Activated T-helper 9 cell treated with anti-CD3 and anti-CD28 coated beads, Interleukin-2, amount 50 U/mL, for 16 hours (primary cell): ENCODE results near the gene NPHS1.
"Not testable (repeated sequence)": the region's sequence is repeated elsewhere in the genome, so short reads cannot be mapped to it uniquely, and the experiment has no call there.

ENCODE experiments used
- DNase-seq: peaks from one replicate; pipeline ENCODE4 v3.0.0-alpha.2; 2020; ENCODE audit warnings: low read depth

Gene NPHS1

DNA sequence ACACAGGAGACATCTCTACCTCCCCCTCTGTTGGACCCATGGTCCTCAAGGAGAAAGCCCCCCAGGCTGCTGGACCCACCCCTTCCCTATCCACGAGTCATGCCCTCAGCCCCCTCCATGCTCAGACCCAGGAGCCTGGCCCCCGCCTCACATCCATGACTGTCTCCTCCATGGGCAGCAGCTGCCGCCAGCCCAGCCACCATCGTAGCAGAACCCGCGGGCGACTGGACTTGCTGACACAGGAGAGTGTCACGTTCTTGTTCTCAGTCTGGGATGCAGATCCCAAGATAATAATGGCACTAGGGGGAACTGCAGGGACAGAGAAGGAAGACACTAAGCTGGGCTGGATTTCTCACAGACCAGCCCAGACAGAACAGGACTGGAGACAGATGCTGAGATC, 3.8 kb downstream of the NPHS1 start:
- no peak for DNase-seq

DNA sequence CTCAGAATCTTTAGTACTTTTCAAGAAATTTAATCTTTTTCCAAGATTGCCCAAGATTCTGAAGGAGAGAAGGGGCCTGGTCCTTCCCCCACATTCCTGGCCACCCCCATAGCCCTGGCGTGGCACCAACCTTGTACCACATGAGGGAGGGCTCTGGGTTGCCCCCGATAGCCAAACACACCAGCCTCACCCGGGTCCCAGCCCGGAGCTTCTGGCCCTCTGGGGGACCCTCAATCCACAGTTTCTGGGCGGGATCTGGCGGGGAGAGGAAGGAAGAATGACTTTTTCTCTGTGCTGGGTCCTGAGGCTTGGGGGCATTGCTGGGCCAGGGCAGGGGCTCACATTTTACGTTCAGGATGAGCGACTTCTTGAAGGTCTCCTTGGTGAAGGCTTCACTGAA, 4.4 kb downstream of the NPHS1 start:
- DNase-seq, result no peak

DNA sequence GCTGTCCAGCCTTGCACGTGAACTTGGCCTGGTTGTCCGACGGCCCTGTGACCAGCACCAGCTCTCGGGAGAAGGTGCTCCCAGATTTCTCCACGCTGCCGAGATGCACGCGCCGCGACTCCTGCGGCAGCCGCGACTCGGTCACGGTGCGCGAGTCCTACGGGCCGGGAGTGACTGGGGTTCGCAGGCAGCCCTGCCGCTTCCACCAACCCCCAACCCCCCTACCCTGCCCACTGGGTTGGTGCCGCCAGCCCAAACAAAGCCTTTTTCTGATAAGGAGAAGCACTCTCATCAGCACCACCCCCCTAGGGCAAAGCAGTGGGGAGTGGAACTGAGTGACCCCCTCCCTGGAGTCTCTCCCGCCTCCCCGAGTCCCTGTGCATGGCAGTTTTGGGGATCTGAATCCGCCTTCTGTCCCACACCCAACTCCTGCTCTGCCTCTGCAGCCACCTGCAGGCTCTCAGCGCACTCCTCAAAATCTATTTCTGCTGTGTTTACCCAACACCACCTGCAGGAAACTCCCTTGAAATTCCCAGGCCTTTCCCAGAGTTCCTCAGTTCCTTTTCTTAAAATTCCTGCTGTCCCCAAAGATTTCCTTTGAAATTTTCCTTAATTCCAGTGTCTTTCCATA, 6.2 kb downstream of the NPHS1 start:
- DNase-seq, result no peak

DNA sequence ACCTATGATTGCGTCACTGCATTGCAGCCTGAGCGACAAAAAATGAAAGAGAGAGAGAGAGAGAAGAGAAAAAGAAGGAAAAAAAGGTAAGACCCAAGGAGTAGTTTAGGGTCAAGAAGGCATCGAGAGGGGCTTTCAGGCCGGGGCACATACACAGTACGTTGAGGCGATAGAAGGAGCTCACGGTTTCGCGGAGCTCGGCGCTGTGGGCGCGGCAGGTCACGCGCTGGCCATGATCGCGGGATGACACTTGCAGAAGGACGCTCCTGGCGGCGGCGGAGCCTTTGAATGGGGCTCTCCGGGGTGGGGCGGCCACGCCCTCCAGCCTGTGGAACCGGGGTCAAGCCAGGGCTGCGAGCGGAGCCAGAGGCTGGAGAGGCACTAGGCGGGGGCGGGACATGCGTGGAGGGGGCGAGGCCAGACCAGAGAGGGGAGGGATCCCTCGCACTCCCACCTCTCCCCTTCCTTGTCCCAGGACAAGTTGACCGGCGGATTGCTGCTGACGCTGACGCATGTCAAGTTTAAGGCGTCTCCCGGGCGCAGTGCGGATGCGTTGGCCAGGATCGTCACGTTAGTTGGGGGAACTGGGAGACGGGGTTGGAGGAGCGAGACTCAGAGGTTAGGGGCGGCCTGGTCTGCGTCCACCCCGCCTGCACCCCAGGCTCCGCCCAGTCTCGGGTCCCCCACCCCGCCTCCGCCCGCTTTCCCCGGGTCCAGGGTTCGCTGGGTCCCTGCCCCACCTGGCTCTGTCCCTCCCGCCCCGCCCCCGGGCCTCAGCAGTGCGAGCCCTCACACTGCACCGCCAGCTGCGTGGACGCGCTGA, 6.9 kb downstream of the NPHS1 start:
- DNase-seq, result no peak

DNA sequence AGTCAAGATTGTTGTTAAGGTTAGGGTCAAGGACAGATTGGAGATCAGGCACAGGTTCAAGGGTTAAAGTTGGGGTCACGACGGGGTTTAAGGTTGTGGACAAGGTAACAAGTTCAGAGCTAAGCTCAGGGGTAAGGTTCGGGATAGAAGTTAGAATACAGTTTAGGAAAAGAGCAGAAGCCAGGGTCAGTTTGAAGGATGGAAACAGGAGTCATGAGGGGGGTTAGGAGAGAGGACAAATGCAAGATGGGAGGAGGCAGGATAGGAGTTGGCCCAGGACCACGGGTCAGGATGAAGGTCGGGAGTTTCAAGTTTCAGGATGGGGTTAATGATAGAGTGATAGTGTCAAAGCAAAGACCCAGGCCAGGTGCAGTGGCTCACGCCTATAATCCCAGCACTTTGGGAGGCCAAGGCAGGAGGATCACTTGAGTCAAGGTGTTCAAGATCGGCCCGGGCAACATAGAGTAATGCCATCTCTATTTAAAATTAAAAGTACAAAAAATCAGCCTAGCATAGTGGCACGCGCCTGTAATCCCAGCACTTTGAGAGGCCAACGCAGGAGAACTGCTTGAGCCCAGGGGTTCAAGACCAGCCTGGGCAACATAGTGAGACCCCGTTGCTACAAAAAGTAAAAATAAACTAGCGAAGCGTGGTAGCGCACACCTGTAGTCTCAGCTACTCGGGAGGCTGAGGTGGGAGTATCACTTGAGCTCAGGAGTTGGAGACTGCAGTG, 7.7 kb downstream of the NPHS1 start:
- DNase-seq, result no peak

DNA sequence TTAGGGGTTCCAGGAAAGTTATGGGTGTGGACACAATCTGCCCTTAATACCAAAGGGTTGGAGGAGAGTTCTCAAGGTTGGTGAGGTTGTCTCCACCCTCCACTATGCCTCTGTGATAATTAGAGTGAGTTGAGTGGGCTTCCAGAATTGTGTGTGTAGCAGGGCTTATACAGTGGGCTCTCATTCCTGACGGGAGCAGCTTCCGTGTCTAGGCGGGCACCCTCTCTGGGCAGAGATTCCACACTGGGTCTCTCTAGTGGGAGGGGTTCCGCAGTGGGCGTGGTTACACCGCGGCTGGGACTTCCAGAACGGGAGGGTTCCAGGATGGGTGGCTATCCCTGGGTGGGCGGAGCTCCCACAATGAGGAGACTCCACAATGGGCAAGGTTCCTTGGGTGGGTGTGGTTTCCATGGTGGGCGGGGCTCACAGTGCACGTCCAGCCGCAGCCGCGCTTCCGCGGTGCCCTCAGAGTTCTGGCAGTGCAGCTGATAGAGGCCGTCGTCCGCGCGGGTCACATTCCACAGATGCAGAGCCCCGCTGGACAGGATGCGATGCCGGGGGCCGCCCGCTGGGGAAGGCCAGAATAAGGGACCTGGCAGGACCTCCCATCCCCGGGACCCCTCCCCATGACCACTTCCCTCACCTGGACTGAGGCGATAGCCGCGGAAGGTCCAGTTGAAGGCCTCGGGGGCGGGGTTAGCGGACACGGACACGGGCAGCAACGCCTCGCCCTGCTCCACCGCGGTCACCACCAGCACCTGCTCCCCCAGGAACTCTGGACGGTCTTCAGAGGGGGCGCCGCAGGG, 8.4 kb downstream of the NPHS1 start:
- DNase-seq, result no peak

DNA sequence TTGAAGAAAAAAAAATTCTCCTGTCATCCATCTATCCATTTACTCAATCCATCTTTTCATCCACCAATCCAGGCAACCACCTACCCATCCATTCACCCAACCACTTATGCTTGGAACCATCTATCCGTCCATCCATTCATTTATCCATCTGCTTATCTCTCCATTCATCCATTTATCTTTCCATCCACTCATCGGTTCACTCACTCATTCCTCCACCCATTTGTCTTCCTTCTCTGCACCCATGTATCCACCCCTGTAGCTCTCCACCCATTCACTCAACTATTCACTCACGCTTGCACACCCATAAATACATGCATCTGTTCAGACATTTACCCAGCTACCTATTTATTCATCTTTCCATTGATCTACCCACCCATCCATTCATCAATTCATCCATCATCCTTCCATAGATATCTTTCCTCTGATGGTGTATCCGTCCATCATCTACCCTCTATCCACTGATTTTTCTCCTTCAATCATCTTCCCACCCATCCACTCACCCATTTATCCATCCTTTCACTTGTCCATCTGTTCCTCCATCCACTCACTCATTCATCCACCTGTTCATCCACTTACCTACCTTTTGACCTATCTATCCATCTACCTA, 9.5 kb downstream of the NPHS1 start:
- no peak for DNase-seq

DNA sequence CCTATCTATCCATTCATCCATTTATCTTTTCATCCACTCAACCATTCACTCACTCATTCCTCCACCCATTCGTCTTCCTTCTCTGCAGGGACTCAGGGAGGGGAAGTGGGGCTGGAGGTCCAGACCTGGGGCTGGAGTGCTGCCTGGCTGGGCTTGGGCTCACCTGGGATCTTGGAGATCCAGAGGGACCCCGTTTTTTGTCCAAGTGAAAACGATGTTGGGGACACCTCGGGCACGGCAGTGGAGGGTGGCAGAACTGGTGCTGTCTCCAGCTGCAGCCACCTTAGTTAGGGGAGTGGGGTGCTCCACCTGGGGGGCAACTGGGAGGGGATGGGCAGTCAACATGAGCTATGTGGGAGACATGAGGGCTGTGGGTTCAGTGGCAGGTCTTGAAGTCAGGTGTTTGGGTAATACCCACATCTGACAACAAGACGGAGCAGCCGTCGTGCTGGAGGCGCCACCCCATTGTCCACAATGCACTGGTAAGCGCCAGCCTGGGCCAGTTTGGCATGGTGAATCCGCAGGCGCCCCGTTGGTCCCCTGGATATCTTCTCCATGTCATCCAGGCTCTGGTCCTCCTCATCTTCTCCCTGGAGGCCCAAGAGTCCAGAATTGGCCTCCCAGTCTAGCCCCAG, 10.2 kb downstream of the NPHS1 start:
- no peak for DNase-seq

DNA sequence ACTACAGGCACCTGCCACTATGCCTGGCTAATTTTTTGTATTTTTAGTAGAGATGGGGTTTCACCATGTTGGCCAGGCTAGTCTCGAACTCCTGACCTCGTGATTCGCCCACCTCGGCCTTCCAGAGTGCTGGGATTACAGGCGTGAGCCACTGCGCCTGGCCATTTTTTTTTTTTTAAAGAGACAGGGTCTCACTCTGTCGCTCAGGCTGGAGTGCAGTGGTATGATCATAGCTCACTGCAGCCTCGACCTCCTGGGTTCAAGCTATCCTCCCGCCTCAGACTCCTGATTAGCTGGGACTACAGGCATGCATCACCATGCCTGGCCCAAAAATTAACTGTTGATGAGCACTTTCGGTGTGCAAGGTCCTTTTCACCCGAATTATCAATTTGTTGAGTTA, 16.2 kb downstream of the NPHS1 start:
- not testable (repeated sequence) for DNase-seq

DNA sequence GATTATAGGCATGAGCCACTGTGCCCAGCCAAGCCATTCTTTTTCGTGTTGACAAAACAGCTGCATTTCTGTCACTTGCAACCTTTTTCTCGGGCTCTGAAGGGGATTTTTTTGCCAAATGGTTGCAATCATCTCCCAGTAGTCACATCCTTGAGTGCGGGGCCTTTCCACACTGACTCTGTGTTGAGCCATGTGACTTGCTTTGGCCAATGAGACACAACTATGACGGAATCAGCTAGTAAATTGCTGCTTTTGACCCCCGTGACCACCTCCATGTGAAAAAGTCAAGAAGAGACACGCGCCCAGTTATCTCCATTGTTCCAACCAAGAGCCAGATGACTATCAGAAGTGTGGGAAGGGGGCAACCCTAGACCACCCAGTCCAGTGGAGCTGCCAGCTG, 18.3 kb downstream of the NPHS1 start:
- DNase-seq, result no peak

DNA sequence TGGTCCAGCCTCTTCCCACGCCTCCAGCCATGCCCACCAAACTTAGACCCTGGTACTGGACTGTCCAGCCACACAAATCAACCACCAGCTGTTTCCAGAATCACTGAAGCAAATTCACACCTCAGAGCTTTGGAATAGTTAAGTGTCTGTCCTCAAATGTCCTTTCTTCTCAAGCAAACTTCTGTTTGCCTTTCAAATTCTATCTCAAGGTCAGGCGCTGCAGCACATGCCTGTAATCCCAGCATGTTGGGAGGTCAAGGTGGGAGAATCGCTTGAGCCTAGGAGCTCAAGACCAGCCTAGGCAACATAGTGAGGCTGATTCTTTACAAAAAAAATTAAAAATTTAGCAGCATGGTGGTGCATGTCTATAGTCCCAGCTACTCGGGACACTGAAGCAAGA, 20.2 kb downstream of the NPHS1 start:
- no peak for DNase-seq

DNA sequence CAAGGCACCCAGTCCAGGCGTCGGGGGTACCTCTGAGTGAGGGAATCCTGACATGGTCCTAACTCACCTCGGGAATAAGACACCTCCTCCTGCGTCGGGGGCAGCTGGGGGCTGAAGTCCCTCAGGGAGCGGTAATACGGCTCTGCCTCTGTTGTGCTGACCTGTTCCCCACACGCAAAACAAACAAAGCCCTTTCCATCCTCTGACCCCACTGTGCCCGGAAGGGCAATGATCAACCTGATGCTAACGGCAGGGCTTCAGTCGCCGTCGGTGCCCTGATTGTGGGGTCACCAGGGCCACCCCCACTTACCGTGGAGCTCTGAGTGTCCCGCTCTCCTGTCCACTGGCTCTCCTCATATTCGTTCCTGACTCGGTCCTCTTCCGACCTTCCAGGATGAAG, 21.3 kb downstream of the NPHS1 start:
- DNase-seq, result no peak

DNA sequence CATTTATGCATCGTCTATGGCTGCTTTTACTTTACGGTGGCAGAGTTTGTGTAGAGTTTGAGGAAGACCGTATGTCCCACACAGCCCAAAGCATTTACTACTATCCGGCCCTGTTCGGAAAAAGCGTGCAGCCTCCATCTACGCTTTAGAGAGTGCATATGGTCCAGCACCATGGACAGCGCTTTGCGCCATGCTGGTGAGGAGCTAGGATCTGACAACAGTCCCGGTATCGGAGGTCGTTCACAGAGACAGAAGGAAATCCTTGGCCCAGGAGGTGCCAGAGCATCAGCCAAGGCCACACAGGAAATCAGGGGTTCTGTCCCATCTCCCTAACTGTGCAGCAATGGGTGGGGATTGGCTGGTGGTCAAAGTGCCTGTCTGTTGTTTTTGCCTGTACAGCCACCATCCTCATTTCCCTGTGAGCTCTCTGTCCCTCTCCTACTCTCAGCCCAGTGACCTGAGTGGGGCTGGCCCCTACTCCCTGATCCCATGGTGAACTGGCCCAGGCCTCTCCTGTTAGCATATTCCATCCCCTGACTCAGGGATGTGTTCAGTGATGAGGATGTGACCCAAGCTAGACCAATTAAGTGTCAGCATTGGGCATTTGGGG, 23.5 kb downstream of the NPHS1 start:
- no peak for DNase-seq

DNA sequence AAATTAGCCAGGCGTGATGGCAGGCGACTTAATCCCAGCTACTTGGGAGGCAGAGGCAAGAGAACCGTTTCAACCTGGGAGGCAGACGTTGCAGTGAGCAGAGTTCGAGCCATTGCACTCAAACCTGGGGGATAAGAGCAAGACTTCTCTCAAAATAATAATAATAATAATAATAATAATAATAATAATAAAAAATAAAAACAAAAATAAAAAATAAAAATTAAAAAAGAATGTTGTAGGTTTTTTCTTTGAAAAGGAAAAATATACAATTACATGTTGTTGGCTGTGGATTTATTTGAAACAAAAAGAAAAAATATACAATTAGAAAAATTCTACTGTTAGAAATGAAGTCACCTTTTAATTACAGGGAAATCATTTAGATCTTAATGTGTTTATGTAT, 28.2 kb downstream of the NPHS1 start:
- DNase-seq, result no peak

DNA sequence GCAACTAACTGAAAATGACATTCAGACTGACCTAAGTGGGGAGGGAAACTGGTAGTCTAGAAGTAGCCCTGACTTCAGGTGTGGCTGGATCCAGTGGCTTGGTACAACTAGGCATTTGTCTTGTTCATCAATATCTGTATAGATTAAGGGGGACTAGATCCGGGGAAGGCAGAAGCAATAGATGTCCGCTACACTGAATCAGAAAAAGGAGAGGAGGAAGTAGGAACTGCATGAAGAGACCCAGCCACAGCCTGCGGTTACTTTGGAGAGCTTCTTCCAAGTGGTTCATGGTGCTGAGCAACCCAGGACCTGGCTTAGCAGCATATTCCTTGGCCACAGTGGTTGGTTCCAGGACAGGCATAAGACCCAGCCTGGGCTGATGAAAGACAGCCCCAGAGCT, 29.7 kb downstream of the NPHS1 start:
- DNase-seq, result no peak

DNA sequence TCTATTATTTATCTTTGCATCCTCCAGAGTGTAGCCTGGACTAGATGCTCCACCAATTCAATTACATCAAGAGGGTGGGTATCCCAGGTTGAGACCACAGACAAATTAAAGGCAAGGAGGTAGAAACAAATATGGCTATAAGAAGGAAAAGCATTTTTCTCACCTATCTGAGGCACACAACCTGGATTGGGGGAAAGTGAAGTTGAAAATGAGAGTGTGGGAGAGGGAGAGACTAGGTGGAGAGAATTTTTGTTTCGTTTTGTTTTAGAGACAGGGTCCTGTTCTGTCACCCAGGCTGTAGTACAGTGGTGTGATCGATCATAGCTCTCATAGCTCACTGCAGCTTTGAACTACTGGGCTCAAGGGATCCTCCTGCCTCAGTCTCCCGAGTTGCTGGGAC, 33.9 kb downstream of the NPHS1 start:
- DNase-seq, result no peak

DNA sequence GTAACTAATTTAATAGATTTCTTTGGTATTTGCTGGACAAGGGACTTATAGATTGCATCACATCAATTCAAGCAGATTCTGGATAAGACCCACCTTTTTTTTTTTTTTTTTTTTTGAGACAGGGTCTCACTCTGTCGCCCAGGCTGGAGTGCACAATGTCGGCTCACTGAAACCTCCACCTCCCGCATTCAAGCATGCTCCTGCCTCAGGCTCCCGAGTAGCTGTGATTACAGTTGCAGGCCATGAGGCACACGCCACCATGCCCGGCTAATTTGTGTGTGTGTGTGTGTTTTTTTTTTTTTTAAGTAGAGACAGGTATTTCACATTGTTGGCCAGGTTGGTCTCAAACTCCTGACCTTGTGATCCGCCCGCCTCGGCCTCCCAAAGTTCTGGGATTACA, 35.5 kb downstream of the NPHS1 start:
- no peak for DNase-seq

DNA sequence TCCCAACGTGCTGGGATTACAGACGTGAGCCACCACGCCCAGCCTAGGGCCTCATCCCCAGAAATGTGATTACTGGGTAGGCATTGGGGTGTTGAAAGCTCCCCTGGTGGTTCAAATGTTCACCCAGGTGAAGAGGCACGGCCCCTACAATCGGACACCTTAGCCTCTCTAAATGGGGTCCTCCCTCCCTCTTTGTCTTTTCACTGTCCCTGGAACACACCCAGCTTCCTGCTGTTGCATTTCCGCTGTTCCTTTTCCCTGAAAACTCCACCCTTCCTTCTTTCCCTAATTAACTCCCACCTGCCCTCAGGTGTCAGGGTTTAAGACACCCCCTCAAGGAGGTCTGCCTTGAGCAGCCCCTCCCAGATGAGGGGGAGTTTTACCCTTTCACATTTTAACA, 36.0 kb downstream of the NPHS1 start:
- no peak for DNase-seq

DNA sequence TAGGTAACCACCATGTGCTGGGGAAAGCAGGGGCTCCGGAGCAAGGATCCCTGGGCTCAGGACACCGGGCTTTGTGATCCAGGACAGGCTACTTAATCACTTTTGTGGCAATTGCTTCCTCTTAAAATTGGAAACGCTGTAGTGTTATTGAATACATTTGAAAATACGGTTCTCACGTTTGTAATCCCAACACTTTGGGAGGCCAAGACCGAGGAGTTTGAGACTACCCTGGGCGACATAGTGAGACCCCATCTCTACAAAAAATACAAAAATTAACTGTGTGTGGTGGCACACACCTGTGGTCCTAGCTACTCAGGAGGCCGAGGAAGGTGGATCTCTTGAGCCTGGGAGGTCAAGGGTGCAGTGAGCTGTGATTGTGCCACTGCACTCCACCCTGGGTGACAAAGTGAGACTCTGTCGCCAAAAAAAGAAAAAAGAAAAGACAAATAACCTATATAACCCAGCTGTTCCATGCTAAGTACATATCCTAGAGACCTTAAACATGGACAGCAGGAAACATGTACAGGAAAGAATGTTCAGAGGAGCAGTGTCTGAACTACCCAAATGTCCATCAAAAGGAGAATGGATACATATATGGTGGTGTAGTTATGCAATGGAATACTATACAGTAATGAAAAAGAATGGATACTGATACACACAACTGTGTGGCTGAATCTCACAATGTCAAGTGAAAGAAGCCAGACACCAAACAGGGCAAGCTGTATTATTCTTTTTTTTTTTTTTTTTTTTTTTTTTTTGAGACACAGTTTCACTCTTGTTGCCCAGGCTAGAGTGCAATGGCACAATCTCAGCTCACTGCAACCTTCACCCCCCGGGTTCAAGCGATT, 39.0 kb downstream of the NPHS1 start:
- no peak for DNase-seq
